Lower lobe of right lung (tissue), 2 donors: ENCODE results near the gene RNF31. TPM values are rescaled to one million over a fixed set of nuclear protein-coding genes. Genes with fewer than 3 reads are reported as not detected.

ENCODE experiments used
- ATAC-seq, 2 donors: fragments of 200-7000 bp; cut with Tn5 transposase; one replicate each; pipeline ENCODE4 v1.9.1; 2020 to 2022; ENCODE audit warnings: mild to moderate bottlenecking in 2 of 2, moderate library complexity in 2 of 2
- DNase-seq: peaks from one replicate; pipeline ENCODE4 v3.0.0-alpha.2; 2020
- H3K27ac ChIP-seq: fragments of 200-600 bp; one replicate; pipeline ENCODE4 v1.8.0; 2022
- H3K27me3 ChIP-seq: fragments of 200-600 bp; one replicate; pipeline ENCODE4 v1.8.0; 2022; ENCODE audit warnings: low read depth
- H3K36me3 ChIP-seq: fragments of 200-600 bp; one replicate; pipeline ENCODE4 v1.8.0; 2022; ENCODE audit warnings: mild to moderate bottlenecking
- H3K4me1 ChIP-seq: fragments of 200-600 bp; one replicate; pipeline ENCODE4 v1.8.0; 2022
- H3K4me3 ChIP-seq: fragments of 200-600 bp; one replicate; pipeline ENCODE4 v1.8.0; 2022; ENCODE audit warnings: mild to moderate bottlenecking
- H3K9me3 ChIP-seq: fragments of 200-600 bp; one replicate; pipeline ENCODE4 v1.8.0; 2022
- intact Hi-C: fragments of 100-400 bp; cut with DNase I; formaldehyde crosslinking; loops from one replicate; pipeline ENCODE4 v1.11.0; 2022
- total RNA-seq: library from RNA; stranded (reverse); fragmentation: NEBNext Ultra II Directional; extraction: Animal tissue kit (Norgen Biotek cat#: 25700); gene quantifications from one replicate; pipeline ENCODE4 v1.2.1, GENCODE V29; 2021
- TF ChIP-seq, protein P1 (sequence below): fragments of 200-600 bp; IDR thresholded peaks from one replicate; pipeline ENCODE4 v1.8.0; 2022; ENCODE audit warnings: antibody characterized with exemption, mild to moderate bottlenecking
- donor health status: DM: no; HTN: yes; CAD: no; lungs with severe emphysema.

The RNF31 gene
- total RNA-seq, 1 donor from 2014 or later = 67.3 TPM

DNA sequence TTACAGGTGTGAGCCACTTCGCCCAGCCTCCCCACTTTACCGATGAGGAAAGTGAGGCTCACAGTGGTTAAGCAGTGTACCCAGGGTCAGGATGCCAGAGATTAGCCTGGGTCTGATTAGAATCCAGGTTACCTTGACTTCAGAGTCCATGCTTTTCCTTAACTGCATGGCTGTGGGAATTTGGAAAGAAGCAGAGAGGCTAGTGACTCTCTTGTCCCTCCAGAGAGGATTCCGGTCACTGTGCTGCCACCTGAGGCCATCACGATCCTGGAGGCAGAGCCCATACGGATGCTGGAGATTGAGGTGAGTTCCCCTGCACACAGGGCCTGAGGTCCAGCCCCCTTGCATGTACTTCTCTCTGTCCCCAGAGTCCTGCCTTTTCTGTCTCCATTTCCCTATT, 29.3 kb downstream of the RNF31 start:
- Histone ChIP-seq H3K9me3 (no peaks in the 10 kb centered on the region), H3K36me3 (peaks cover 88% of the 10 kb centered on the region), H3K4me3 (no peak overlapping the region), H3K27ac (no peak overlapping the region), H3K4me1 (peaks cover 8% of the 10 kb centered on the region), H3K27me3 (no peaks in the 10 kb centered on the region)
- ATAC-seq (no peak), DNase-seq (no peak)
- TF ChIP-seq, protein P1, sequence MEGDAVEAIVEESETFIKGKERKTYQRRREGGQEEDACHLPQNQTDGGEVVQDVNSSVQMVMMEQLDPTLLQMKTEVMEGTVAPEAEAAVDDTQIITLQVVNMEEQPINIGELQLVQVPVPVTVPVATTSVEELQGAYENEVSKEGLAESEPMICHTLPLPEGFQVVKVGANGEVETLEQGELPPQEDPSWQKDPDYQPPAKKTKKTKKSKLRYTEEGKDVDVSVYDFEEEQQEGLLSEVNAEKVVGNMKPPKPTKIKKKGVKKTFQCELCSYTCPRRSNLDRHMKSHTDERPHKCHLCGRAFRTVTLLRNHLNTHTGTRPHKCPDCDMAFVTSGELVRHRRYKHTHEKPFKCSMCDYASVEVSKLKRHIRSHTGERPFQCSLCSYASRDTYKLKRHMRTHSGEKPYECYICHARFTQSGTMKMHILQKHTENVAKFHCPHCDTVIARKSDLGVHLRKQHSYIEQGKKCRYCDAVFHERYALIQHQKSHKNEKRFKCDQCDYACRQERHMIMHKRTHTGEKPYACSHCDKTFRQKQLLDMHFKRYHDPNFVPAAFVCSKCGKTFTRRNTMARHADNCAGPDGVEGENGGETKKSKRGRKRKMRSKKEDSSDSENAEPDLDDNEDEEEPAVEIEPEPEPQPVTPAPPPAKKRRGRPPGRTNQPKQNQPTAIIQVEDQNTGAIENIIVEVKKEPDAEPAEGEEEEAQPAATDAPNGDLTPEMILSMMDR = no peak
- intact Hi-C loops = no loop called here

DNA sequence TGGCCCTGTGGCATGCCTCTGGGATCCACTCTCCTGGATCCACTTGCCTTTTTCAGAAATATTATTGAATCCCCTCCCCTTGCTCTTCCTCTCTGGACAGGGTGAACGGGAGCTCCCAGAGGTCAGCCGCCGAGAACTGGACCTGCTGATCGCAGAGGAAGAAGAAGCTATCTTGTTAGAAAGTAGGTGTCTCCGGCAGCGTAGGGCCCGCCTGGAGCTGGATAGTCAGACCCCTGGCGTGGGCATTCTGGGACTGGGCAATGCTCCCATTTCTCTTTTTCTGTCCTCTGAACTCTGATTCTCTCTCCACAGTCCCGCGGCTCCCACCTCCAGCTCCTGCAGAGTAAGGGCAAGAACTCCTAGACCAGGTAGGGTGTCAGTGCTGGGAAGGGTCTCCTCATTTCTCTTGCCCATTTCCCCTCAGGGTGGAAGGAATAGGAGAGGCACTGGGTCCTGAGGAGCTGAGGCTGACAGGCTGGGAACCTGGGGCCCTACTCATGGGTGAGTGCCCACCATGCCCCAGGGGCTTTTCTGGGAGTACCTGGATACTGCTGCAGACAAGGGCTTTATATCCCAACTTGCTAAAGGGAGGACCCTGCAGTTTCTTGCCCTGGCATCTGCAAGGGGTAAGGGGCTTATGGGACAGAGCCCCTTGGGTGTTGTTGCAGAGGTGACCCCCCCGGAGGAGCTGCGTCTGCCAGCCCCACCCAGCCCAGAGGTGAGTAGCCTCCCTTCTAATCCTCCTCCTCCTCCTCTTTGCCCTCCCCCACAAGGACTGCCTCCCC, 29.9 kb downstream of the RNF31 start:
- H3K27ac ChIP-seq = no peak overlapping the region
- no peaks in the 10 kb centered on the region for H3K27me3 ChIP-seq
- intact Hi-C loops = no loop called here
- H3K4me1 ChIP-seq = peaks cover 2% of the 10 kb centered on the region
- TF ChIP-seq, protein P1 = no peak
- H3K4me3 ChIP-seq = no peak overlapping the region
- H3K36me3 ChIP-seq = peaks cover 92% of the 10 kb centered on the region
- no peaks in the 10 kb centered on the region for H3K9me3 ChIP-seq
- DNase-seq (no peak), ATAC-seq (no peak)

DNA sequence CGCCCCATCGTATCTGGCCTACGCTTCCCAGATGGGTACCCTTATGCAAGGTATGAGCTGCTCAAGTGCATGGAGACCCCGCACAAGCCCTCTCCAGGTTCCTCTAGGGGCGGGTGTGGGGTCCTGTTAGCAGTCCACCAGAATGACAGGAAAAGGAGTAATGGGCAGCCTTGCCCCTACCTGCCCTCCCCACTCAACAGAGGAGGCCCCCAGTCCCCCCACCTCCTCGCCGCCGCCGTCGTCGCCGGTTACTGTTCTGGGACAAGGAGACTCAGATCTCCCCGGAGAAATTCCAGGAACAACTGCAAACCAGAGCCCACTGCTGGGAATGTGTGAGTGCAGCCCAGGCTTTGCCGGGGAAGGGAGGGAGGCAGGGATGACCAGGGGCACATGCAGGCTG, 30.6 kb downstream of the RNF31 start:
- TF ChIP-seq, protein P1 = no peak
- H3K4me3 ChIP-seq = no peak overlapping the region
- no peaks in the 10 kb centered on the region for H3K27me3 ChIP-seq
- H3K4me1 ChIP-seq = no peaks in the 10 kb centered on the region
- ATAC-seq = no peak
- no peaks in the 10 kb centered on the region for H3K9me3 ChIP-seq
- intact Hi-C loops = no loop called here
- H3K36me3 ChIP-seq = peaks cover 92% of the 10 kb centered on the region
- no peak overlapping the region for H3K27ac ChIP-seq
- DNase-seq = no peak

DNA sequence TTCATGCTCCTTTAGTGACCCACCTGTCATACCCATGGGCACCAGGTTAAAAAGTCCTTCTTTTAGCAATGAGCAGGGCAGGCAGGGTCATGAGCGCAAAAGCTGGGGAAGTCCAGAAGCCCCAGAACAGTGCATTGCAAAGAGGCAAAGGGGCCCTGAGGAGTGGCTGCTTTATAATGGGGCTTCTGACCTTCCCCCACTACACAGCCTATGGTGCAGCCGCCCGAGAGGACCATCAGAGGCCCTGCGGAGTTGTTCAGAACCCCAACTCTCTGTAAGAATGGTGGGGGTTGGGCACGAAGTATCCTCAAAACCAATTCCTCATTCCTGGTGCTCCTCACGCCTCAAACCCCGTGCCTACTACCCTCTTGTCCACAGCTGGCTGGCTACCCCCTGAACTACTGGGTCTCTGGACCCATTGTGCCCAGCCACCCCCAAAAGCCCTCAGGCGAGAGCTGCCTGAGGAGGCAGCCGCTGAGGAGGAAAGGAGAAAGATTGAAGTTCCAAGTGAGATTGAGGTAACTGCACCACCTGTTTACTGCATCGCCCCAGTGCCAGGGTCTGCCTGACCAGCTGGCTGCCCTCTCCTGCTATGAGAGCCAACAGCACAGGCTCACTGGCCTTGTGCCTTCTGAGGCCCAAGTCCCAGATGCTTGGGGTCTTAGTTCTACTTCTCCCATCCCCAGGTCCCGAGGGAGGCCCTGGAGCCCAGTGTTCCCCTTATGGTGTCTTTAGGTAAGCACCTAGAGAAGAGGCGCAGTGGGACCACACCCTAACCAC, 31.3 kb downstream of the RNF31 start:
- no peaks in the 10 kb centered on the region for H3K9me3 ChIP-seq
- intact Hi-C loops = no loop called here
- H3K4me1 ChIP-seq = no peaks in the 10 kb centered on the region
- H3K4me3 ChIP-seq = no peak overlapping the region
- no peaks in the 10 kb centered on the region for H3K27me3 ChIP-seq
- no peak for ATAC-seq
- TF ChIP-seq, protein P1 = no peak
- no peak for DNase-seq
- H3K27ac ChIP-seq = no peak overlapping the region
- H3K36me3 ChIP-seq = peaks cover 93% of the 10 kb centered on the region

DNA sequence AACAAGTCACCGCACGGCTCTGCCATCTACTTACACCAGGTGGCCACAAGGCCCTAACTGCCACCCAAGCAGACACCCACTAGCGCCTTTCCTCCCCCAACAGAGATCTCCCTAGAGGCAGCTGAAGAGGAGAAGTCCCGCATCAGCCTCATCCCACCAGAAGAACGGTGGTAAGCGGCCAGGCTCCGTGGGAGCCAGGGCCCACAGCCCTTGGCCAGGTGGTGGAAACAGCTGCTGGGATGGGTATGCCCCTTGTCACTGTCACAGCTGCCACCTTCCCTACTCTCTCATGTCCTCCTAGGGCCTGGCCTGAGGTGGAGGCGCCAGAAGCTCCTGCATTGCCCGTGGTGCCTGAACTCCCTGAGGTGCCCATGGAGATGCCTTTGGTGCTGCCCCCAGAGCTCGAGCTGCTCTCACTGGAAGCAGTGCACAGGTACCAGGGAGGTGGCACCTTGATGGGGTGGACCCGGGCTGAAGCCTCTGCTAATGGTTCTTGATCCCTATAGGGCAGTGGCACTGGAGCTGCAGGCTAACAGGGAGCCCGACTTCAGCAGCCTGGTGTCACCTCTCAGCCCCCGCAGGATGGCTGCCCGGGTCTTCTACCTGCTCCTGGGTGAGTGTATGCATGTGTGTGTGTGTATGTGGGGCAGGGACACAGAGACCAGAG, 32.1 kb downstream of the RNF31 start:
- TF ChIP-seq, protein P1 = no peak
- Histone ChIP-seq H3K27ac (no peak overlapping the region), H3K4me1 (no peaks in the 10 kb centered on the region), H3K9me3 (no peaks in the 10 kb centered on the region), H3K27me3 (no peaks in the 10 kb centered on the region), H3K36me3 (peaks cover 99% of the 10 kb centered on the region), H3K4me3 (no peak overlapping the region)
- DNase-seq = no peak
- ATAC-seq = no peak
- intact Hi-C loops = no loop called here
